Measurements from ENCODE around the gene C11orf65. TPM values are rescaled to one million over a fixed set of nuclear protein-coding genes. Genes with fewer than 3 reads are reported as not detected.
"Not testable (repeated sequence)": the region's sequence is repeated elsewhere in the genome, so short reads cannot be mapped to it uniquely, and the experiment has no call there.

C11orf65 gene
- total RNA-seq, 1 donor from 2014 or later, result 1.5 TPM

GRCh38 chr11:108472681-108473080, 5.4 kb upstream of the C11orf65 start:
- no peak for DNase-seq

GRCh38 chr11:108468478-108468864, 1.1 kb upstream of the C11orf65 start:
- DNase-seq, result no peak

GRCh38 chr11:108466405-108466804, 924 bp downstream of the C11orf65 start:
- DNase-seq, result peak; percentile 36

- no peak for DNase-seq
Measured at GRCh38 chr11:108453207-108453835, 14.0 kb downstream of the C11orf65 start.

GRCh38 chr11:108441445-108441844, 25.9 kb downstream of the C11orf65 start:
- not testable (repeated sequence) for DNase-seq

- no peak for DNase-seq
Measured at GRCh38 chr11:108436594-108436993, 30.7 kb downstream of the C11orf65 start.

- no peak for DNase-seq
Measured at GRCh38 chr11:108435066-108435465, 32.3 kb downstream of the C11orf65 start.

- no peak for DNase-seq
Measured at GRCh38 chr11:108432783-108433182, 34.5 kb downstream of the C11orf65 start.

GRCh38 chr11:108431997-108432396, 35.3 kb downstream of the C11orf65 start:
- DNase-seq, result no peak

- no peak for DNase-seq
Measured at GRCh38 chr11:108431370-108431769, 36.0 kb downstream of the C11orf65 start.

GRCh38 chr11:108417551-108417950, 49.8 kb downstream of the C11orf65 start:
- not testable (repeated sequence) for DNase-seq

- no peak for DNase-seq
Measured at GRCh38 chr11:108414958-108415357, 52.4 kb downstream of the C11orf65 start.

- no peak for DNase-seq
Measured at GRCh38 chr11:108405706-108406105, 61.6 kb downstream of the C11orf65 start.

GRCh38 chr11:108403052-108403451, 64.3 kb downstream of the C11orf65 start:
- no peak for DNase-seq

GRCh38 chr11:108402241-108402640, 65.1 kb downstream of the C11orf65 start:
- no peak for DNase-seq

GRCh38 chr11:108398439-108398838, 68.9 kb downstream of the C11orf65 start:
- no peak for DNase-seq

GRCh38 chr11:108396672-108397071, 70.7 kb downstream of the C11orf65 start:
- not testable (repeated sequence) for DNase-seq

GRCh38 chr11:108394744-108395284, 72.5 kb downstream of the C11orf65 start:
- no peak for DNase-seq

GRCh38 chr11:108393046-108393445, 74.3 kb downstream of the C11orf65 start:
- peak; percentile 1 for DNase-seq

GRCh38 chr11:108392353-108392752, 75.0 kb downstream of the C11orf65 start:
- DNase-seq, result no peak

GRCh38 chr11:108388576-108388975, 78.8 kb downstream of the C11orf65 start:
- DNase-seq, result no peak

GRCh38 chr11:108373505-108373904, 93.8 kb downstream of the C11orf65 start:
- not testable (repeated sequence) for DNase-seq

- no peak for DNase-seq
Measured at GRCh38 chr11:108370990-108371389, 96.3 kb downstream of the C11orf65 start.

- no peak for DNase-seq
Measured at GRCh38 chr11:108370315-108370714, 97.0 kb downstream of the C11orf65 start.

All from skin of body (tissue), 2 donors.